WTC11 (cell line): ENCODE measurements around the gene LRMDA.

ENCODE experiments used
- NR3C1 ChIP-seq: sonication (generic); formaldehyde crosslinking; conservative IDR thresholded peaks from 2 replicates; pipeline ENCODE4 v1.8.1; 2023; ENCODE audit warnings: low read depth, mild to moderate bottlenecking, missing genetic modification reagents
- ZNF232 ChIP-seq: sonication (generic); formaldehyde crosslinking; IDR thresholded peaks from 2 replicates; pipeline ENCODE4 v1.8.0; 2022; ENCODE audit warnings: mild to moderate bottlenecking, missing genetic modification reagents

DNA sequence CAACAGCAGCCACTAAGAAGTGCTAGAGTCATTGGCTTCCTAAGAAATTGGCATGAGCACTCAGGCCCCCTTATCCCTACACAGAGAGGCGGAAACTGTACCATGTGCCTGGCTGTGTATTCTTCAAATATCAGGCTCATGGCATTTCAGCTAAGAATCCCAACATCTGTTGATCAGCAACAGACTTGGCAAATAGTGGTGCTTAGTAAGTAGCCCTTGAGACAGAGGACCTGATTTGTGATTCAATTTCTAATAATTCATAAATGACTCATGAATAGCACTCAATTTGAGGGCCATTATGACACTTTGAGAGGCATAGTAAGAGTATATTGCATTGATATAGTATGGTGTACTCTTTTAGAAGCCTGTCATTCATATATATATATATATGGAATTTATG is 309.1 kb downstream of the LRMDA start:
- no peak for TF ChIP-seq ZNF232 (CRISPR knock-in tag)
- TF ChIP-seq NR3C1 (CRISPR knock-in tag) = no peak
